ENCODE data around the gene CPNE2.

Gene CPNE2

DNA sequence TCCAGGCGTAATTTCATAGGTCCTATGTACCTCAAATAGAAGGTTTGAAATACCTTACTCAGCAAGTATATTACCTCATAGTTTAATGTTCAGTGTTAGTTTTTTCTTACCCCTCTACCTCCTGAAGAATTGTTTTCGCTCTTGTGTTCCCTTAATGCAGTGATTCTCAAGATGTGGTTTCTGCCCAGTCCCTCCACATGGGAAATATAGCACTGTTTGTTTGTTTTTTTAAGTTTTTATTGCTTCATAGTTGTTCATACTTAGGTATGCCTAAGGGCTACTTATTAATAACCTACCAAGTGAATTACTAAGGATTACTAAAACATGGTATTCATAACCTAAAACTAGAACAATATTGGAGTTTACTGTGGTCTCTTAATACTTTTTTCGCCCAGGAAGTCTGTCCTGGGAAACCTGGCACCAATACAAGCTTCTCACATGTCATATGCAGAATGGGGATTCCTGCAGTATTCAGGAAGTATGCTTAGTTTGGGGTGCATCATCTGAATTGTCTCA lies 98.7 kb downstream of the CPNE2 start:
- DNase-seq (ENCODE audit: low read depth in 2 of 3, low spot score in 1 of 3) = no peak

DNA sequence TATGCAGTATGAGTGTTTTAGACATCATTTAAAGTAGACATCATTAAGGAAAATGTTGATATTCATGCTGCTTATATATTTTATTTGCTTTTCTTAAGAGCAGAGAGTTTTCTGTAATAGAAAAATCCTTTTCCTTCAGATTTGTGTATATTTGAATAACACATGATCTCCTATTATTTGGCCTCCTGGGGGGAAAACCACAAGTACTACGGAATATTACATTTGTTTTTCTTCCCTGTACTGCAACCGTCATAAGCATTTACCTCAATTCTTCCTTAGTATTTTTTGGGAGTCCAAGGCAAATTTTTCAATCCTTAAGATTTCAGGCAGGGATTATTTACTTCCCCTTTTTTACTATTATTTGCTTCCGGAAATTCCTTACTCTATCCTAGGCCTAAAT lies 99.8 kb downstream of the CPNE2 start:
- DNase-seq (ENCODE audit: low read depth in 2 of 3, low spot score in 1 of 3) = no peak

DNA sequence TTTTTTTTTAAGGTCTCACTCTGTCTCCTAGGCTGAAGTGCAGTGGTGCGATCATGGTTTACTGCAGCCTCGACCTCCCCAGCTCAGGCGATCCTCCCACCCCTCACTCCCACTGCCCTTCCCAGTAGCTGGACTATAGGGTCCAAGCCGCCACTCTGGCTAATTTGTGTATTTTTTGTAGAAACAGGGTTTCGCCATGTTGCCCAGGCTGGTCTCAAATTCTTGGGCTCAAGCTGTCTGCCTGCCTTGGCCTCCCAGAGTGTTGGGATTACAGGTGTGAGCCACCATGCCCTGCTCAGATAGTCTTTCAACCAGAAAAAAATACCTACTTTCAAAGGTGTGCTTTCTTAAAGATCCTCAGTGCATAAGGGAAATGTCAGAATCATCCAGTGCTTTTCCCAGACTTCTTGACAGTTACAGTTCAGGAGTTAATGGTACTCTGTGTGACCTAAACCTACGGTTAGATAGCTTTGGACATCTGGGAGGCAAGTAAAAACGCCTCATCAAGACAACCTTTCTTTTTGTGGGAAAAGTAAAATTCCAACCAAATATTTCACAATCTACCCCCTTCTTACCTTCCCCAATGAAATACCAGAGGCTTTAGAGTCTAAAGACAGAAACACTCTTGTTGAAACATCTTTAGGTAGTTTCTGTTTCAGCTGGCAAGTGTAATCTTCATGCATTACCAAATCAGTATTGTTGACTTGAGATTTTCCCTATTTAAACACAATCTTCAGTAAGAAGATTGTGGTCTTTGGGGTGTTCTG lies 100.5 kb downstream of the CPNE2 start:
- no peak for DNase-seq (ENCODE audit: low read depth in 2 of 3, low spot score in 1 of 3)

DNA sequence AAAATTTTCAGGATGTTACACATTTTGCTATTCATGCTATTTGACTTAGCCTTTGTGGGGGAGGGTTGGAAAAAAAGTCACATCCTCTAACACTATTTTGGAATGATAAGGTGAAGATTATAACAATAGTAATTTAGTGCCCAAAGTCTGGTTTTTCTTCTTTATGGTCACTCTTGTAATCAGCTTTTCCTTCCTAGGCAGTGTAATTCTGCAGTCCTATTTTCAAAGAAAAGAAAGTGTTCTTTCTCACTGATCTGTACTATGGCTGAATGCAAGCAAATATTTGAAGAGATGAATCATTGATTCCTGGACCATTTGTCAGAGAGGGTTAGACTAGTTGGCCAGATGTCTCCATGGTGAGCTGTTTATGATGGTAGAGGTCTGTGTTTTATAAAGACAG lies 102.1 kb downstream of the CPNE2 start:
- DNase-seq (ENCODE audit: low read depth in 2 of 3, low spot score in 1 of 3) = no peak

DNA sequence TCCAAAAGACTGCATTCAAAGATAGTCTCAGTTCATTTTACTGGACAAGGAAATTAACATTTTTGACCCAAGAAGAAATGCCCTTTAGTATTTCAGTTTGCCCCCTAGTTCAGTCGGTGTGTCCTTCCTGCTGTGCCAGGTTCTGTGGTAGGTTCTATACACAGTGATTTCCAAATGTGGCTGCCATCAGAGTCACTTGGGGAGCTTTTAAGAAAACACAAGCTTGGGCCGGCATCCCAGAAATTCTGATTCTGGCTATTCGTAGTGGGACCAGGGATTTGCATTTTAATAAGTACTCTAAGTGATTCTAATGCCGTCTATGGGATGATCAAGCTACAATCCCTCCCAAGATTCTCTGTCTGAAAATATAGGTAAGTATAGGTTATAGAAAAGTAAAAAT lies 103.9 kb downstream of the CPNE2 start:
- DNase-seq (ENCODE audit: low read depth in 2 of 3, low spot score in 1 of 3) = no peak

DNA sequence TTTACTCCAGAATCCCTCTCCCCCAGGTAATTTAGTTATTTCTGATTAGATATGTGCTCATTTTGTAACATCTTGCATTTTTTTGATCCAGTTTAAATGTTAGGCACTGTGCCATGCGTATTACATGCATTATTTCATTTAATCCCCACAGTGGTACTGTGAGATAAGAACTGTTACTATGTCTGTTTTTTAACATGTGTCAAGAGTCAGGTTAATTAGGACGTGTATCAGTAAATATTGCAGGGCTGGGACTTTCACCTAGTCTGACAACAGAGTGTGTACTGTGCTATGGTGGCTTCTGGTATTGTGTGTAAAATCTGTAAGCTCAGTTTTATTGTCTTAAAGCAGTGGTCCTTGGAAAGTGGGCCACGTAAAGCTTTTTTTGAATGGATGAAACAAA lies 104.4 kb downstream of the CPNE2 start:
- DNase-seq (ENCODE audit: low read depth in 2 of 3, low spot score in 1 of 3) = no peak

All from stimulated activated CD4-positive, alpha-beta T cell treated with anti-CD3 and anti-CD28 coated beads, Interleukin-12 subunit alpha, Interleukin-12 subunit beta, amount 100 ng/mL, for 48 hours (primary cell).